GM12878 (cell line): ENCODE results near the gene C20orf144. TPM values are rescaled to one million over a fixed set of nuclear protein-coding genes. Genes with fewer than 3 reads are reported as not detected.

Experiments used
- ATAC-seq: fragments of 200-7000 bp; cut with Tn5 transposase; 3 replicates; pipeline ENCODE4 v1.9.1; 2020; ENCODE audit warnings: mild to moderate bottlenecking, moderate library complexity
- BruUV-seq: library from RNA; stranded (reverse); fragments of 400-500 nt; replicated peaks from 2 replicates; lab custom pipeline; 2021; lab: Mats Ljungman, UMichigan
- CTCF ChIA-PET: fragments of 300-600 bp; sonication (Branson Sonifier 250); formaldehyde crosslinking; extraction: SDS; loops from one replicate; lab custom pipeline; 2021; ENCODE audit warnings: inconsistent platforms; lab: Yijun Ruan, JAX
- POLR2A ChIA-PET: fragments of 350-600 bp; formaldehyde crosslinking; extraction: SDS; loops from one replicate; lab custom pipeline; 2021; ENCODE audit warnings: inconsistent platforms; lab: Charles Lee
- RAD21 ChIA-PET: fragments of 300-600 bp; sonication (Branson Sonifier 250); formaldehyde crosslinking; loops from one replicate; lab custom pipeline; 2023; ENCODE audit warnings: antibody characterized with exemption; ENCODE audit not compliant: unreplicated experiment; lab: Charles Lee
- SMC1A ChIA-PET: fragments of 300-600 bp; sonication (Branson Sonifier 250); formaldehyde crosslinking; loops from one replicate; lab custom pipeline; 2023; ENCODE audit not compliant: unreplicated experiment, uncharacterized antibody; lab: Charles Lee
- DNase-seq: peaks from one replicate; pipeline ENCODE4 v3.0.0-alpha.2; 2011; ENCODE audit warnings: low read depth, low spot score
- FAIRE-seq: peaks from 3 replicates; lab custom pipeline; 2011; peaks lifted over from hg19 to GRCh38; lab: Jason Lieb, UNC
- H2AFZ ChIP-seq: 2 replicates; pipeline ENCODE4 v1.6.0; 2011; ENCODE audit warnings: low read depth, low read length, control low read depth; ENCODE audit not compliant: control insufficient read depth
- H3K27ac ChIP-seq: 2 replicates; pipeline ENCODE4 v1.5.1; 2011; ENCODE audit warnings: control low read depth; ENCODE audit not compliant: control insufficient read depth, insufficient read depth
- H3K27me3 ChIP-seq, 2 experiments: replicated peaks in 1 of 2; 2 replicates each; pipeline versions ENCODE4 v1.6.0 to v1.6.1; 2011; ENCODE audit warnings: low read length in 1 of 2; ENCODE audit not compliant: control insufficient read depth in 2 of 2, insufficient read depth in 2 of 2
- H3K36me3 ChIP-seq, 2 experiments: 2 replicates each; pipeline ENCODE4 v1.5.1; 2011; ENCODE audit warnings: low read length in 1 of 2; ENCODE audit not compliant: control insufficient read depth in 2 of 2, insufficient read depth in 2 of 2
- H3K4me1 ChIP-seq: 2 replicates; pipeline ENCODE4 v1.6.1; 2011; ENCODE audit warnings: mild to moderate bottlenecking, low read length, moderate library complexity, mixed read lengths; ENCODE audit not compliant: control insufficient read depth, insufficient read depth
- H3K4me2 ChIP-seq: 2 replicates; pipeline ENCODE4 v1.6.0; 2011; ENCODE audit warnings: control low read depth; ENCODE audit not compliant: control insufficient read depth, insufficient read depth
- H3K4me3 ChIP-seq: fragments of 200-600 bp; sonication (generic); 2 replicates; pipeline ENCODE4 v1.5.1; 2016
- H3K79me2 ChIP-seq: 2 replicates; pipeline ENCODE4 v1.6.0; 2011; ENCODE audit warnings: low read length; ENCODE audit not compliant: control insufficient read depth, insufficient read depth
- H3K9ac ChIP-seq: 2 replicates; pipeline ENCODE4 v1.8.0; 2011; ENCODE audit warnings: low read length, control low read depth, mixed read lengths; ENCODE audit not compliant: control insufficient read depth, insufficient read depth
- H3K9me3 ChIP-seq: replicated peaks from 3 replicates; pipeline ENCODE4 v1.5.1; 2011; ENCODE audit warnings: mild to moderate bottlenecking, low read length; ENCODE audit not compliant: control insufficient read depth, insufficient read depth
- H4K20me1 ChIP-seq: 2 replicates; pipeline ENCODE4 v1.6.0; 2011; ENCODE audit not compliant: control insufficient read depth, insufficient read depth
- ATF7 ChIP-seq: fragments of 450-650 bp; IDR thresholded peaks from 2 replicates; pipeline ENCODE4 v1.6.1; 2016; ENCODE audit warnings: low read depth, mild to moderate bottlenecking
- DPF2 ChIP-seq: fragments of 450-650 bp; IDR thresholded peaks from 2 replicates; pipeline ENCODE4 v1.6.1; 2017; ENCODE audit warnings: mild to moderate bottlenecking
- IKZF1 ChIP-seq: fragments of 450-650 bp; conservative IDR thresholded peaks from 2 replicates; pipeline ENCODE4 v1.6.1; 2017; ENCODE audit warnings: antibody characterized with exemption, mild to moderate bottlenecking
- NFYB ChIP-seq: IDR thresholded peaks from 2 replicates; pipeline ENCODE4 v1.6.1; 2011; ENCODE audit warnings: low read depth, mild to moderate bottlenecking, low read length, improper control_type of control experiment, moderate library complexity; ENCODE audit not compliant: insufficient read depth
- RAD51 ChIP-seq: fragments of 450-650 bp; IDR thresholded peaks from 2 replicates; pipeline ENCODE4 v1.6.1; 2016; ENCODE audit warnings: moderate library complexity, mild to moderate bottlenecking, inconsistent platforms
- SIN3A ChIP-seq: IDR thresholded peaks from 2 replicates; pipeline ENCODE4 v1.6.1; 2012; ENCODE audit warnings: low read depth, low read length, improper control_type of control experiment
- SP1 ChIP-seq: IDR thresholded peaks from one replicate; pipeline ENCODE4 v1.6.1; 2011; ENCODE audit warnings: low read depth, low read length
- ZNF207 ChIP-seq: fragments of 450-650 bp; IDR thresholded peaks from 2 replicates; pipeline ENCODE4 v1.6.1; 2014; ENCODE audit warnings: antibody characterized with exemption, mild to moderate bottlenecking, borderline replicate concordance
- ZNF622 ChIP-seq: fragments of 450-650 bp; IDR thresholded peaks from 2 replicates; pipeline ENCODE4 v1.6.1; 2017; ENCODE audit warnings: mild to moderate bottlenecking, inconsistent platforms
- WGBS: methylation state at CpG from one replicate; pipeline ENCODE4 v1.1.6; 2016; ENCODE audit warnings: low lambda C conversion rate; ENCODE audit not compliant: insufficient replicate concordance, insufficient coverage; ENCODE audit errors: missing lambda C conversion rate; 5-methylcytosine and 5-hydroxymethylcytosine counted together
- in situ Hi-C: fragments of 300-500 bp; cut with MboI; formaldehyde crosslinking; loops from 9 replicates; pipeline ENCODE4 v1.14.3; 2018; ENCODE audit warnings: mixed read lengths
- intact Hi-C: fragments of 100-400 bp; cut with micrococcal nuclease; formaldehyde crosslinking; loops from one replicate; pipeline ENCODE4 v1.14.2; 2022; ENCODE audit not compliant: unreplicated experiment
- polyA plus RNA-seq, 11 experiments: library from polyadenylated mRNA; depleted of rRNA in 4 of 11; unstranded in 6 of 11; stranded (reverse) in 5 of 11; fragments of >200 nt; fragmentation: Nextera tagmentation in 4 of 11; fragmentation: Illumina TruSeq in 1 of 11; extraction: Ambion mirVana in 4 of 11; extraction: Trizol in 1 of 11; gene quantifications; 1 replicate in 1 of 11; 2 replicates in 10 of 11; pipeline versions ENCODE4 v1.2.1 to v1.2.3, GENCODE V29; 2011 to 2016; ENCODE audit warnings: inconsistent platforms in 2 of 11, missing spikeins in 2 of 11, low read depth in 1 of 11
- total RNA-seq, 4 experiments: library from RNA; depleted of rRNA in 3 of 4; stranded (reverse); fragments of >200 nt in 3 of 4; fragmentation: Illumina TruSeq in 1 of 4; extraction: Trizol in 1 of 4; gene quantifications; 2 replicates each; pipeline versions ENCODE4 v1.2.1 to v1.2.3, GENCODE V29; 2013 to 2021
- TF ChIP-seq, protein P1 (sequence below): IDR thresholded peaks from 2 replicates; pipeline ENCODE4 v1.6.1; 2011; ENCODE audit warnings: borderline replicate concordance, low read depth, mild to moderate bottlenecking, moderate library complexity, mixed read lengths, low read length; ENCODE audit not compliant: insufficient read depth; ENCODE audit errors: extremely low read length

The C20orf144 gene
- total and polyA plus RNA-seq, 10 of the 15 experiments (the other 5 are each of a cell fraction or from before 2014, with no cell fraction given) = 0.04 to 0.62 (median 0.23) TPM; not detected in 2

DNA sequence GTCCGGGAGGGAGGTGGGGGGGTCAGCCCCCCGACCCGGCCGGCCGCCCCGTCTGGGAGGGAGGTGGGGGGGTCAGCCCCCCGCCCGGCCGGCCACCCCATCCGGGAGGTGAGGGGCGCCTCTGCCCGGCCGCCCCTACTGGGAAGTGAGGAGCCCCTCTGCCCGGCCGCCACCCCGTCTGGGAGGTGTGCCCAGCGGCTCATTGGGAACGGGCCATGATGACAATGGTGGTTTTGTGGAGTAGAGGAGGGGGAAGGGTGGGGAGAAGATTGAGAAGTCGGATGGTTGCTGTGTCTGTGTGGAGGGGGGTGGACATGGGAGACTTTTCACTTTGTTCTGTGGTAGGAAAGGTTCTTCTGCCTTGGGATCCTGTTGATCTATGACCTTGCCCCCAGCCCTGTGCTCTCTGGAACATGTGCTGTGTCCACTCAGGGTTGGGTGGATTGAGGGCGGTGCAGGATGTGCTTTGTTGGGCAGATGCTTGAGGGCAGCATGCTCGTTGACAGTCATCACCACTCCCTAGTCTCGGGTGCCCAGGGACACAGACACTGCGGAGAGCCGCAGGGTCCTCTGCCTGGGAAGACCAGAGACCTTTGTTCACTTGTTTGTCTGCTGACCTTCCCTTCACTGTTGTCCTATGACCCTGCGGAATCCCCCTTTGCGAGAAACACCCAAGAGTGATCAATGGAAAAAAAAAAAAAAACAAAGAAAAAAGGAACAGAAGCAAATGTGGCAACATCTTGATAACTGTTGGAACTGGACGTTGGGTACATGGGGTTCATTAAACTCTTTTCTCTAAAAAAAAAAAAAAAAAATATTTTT is 39.7 kb downstream of the C20orf144 start:
- Histone ChIP-seq H3K9ac (no peak overlapping the region), H2AFZ (no peak overlapping the region), H3K79me2 (no peaks in the 10 kb centered on the region), H3K4me2 (no peak overlapping the region), H3K9me3 (no peaks in the 10 kb centered on the region), H3K4me1 (no peaks in the 10 kb centered on the region), H3K36me3 (no peaks in the 10 kb centered on the region), H3K27me3 (no peaks in the 10 kb centered on the region), H3K4me3 (no peak overlapping the region), H4K20me1 (no peaks in the 10 kb centered on the region), H3K27ac (no peak overlapping the region)
- no peak for FAIRE-seq
- in situ Hi-C loops = no loop called here
- SMC1A ChIA-PET = no interaction called here
- TF ChIP-seq SIN3A = no peak
- TF ChIP-seq DPF2 = no peak
- TF ChIP-seq RAD51 = no peak
- TF ChIP-seq ZNF207 = no peak
- no peak for TF ChIP-seq NFYB
- TF ChIP-seq, protein P1, sequence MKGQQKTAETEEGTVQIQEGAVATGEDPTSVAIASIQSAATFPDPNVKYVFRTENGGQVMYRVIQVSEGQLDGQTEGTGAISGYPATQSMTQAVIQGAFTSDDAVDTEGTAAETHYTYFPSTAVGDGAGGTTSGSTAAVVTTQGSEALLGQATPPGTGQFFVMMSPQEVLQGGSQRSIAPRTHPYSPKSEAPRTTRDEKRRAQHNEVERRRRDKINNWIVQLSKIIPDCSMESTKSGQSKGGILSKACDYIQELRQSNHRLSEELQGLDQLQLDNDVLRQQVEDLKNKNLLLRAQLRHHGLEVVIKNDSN = no peak
- TF ChIP-seq IKZF1 = no peak
- no peak for TF ChIP-seq ATF7
- no peak for TF ChIP-seq ZNF622
- TF ChIP-seq SP1 = no peak
- no peak for DNase-seq
- ATAC-seq = no peak
- CTCF ChIA-PET = no interaction called here
- WGBS = 98% methylated on average over 7 of the region's 27 CpGs
- intact Hi-C loops = no loop called here
- RAD21 ChIA-PET = no interaction called here
- BruUV-seq = no TSS peak
- POLR2A ChIA-PET = no interaction called here
